Glutamatergic neuron (in vitro differentiated cells): ENCODE data around the gene CCR6. TPM values are rescaled to one million over a fixed set of nuclear protein-coding genes. Genes with fewer than 3 reads are reported as not detected.

ENCODE experiments used
- DNase-seq: peaks from one replicate; pipeline ENCODE4 v3.0.0; 2022
- H3K27ac Mint-ChIP-seq: one replicate; pipeline ENCODE4 v1.8.0; 2020; ENCODE audit warnings: mild to moderate bottlenecking, mixed read lengths, inconsistent platforms; ENCODE audit not compliant: unreplicated experiment
- H3K27me3 Mint-ChIP-seq: one replicate; pipeline ENCODE4 v1.8.0; 2020; ENCODE audit warnings: mild to moderate bottlenecking, moderate library complexity, mixed read lengths, inconsistent platforms; ENCODE audit not compliant: unreplicated experiment
- H3K36me3 Mint-ChIP-seq: one replicate; pipeline ENCODE4 v1.8.0; 2020; ENCODE audit warnings: mild to moderate bottlenecking, mixed read lengths, inconsistent platforms; ENCODE audit not compliant: unreplicated experiment
- H3K4me1 Mint-ChIP-seq: one replicate; pipeline ENCODE4 v1.8.0; 2020; ENCODE audit warnings: mild to moderate bottlenecking, low read depth, mixed read lengths, inconsistent platforms; ENCODE audit not compliant: unreplicated experiment
- H3K4me3 Mint-ChIP-seq: one replicate; pipeline ENCODE4 v1.8.0; 2020; ENCODE audit warnings: mild to moderate bottlenecking, mixed read lengths, inconsistent platforms; ENCODE audit not compliant: unreplicated experiment
- H3K9me3 Mint-ChIP-seq: one replicate; pipeline ENCODE4 v1.8.0; 2020; ENCODE audit warnings: mild to moderate bottlenecking, moderate library complexity, mixed read lengths, inconsistent platforms; ENCODE audit not compliant: unreplicated experiment
- total RNA-seq: library from RNA; stranded (reverse); fragmentation: NEBNext Ultra II Directional; extraction: Animal tissue kit (Norgen Biotek cat#: 25700); gene quantifications from one replicate; pipeline ENCODE4 v1.2.1, GENCODE V29; 2021; ENCODE audit not compliant: unreplicated experiment
- TF ChIP-seq, protein P1 (sequence below): fragments of 200-600 bp; sonication (generic); IDR thresholded peaks from one replicate; pipeline ENCODE4 v1.5.0; 2021; ENCODE audit not compliant: partially characterized antibody, unreplicated experiment

Gene CCR6
- total RNA-seq, 1 donor from 2014 or later, result not detected

DNA sequence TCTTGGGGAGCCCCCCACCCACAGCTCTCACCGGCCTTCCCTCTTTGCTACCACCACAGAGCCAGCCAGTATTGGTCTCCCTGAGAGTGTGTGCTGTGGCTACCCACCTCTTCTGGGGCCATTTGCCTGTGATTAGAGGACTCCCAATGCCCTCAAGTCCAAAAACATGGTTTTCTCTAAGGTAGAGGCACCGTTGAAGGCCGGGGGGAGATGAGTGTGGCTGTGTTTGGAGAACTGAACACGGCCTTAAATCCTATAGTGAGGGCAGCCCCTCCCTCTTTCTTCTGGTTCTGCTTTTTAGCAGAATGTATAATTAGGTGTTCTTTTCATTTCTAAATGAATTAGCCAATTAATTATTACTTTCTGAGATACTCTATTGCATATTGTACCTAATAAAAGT is 2.5 kb downstream of the CCR6 start:
- TF ChIP-seq, protein P1, sequence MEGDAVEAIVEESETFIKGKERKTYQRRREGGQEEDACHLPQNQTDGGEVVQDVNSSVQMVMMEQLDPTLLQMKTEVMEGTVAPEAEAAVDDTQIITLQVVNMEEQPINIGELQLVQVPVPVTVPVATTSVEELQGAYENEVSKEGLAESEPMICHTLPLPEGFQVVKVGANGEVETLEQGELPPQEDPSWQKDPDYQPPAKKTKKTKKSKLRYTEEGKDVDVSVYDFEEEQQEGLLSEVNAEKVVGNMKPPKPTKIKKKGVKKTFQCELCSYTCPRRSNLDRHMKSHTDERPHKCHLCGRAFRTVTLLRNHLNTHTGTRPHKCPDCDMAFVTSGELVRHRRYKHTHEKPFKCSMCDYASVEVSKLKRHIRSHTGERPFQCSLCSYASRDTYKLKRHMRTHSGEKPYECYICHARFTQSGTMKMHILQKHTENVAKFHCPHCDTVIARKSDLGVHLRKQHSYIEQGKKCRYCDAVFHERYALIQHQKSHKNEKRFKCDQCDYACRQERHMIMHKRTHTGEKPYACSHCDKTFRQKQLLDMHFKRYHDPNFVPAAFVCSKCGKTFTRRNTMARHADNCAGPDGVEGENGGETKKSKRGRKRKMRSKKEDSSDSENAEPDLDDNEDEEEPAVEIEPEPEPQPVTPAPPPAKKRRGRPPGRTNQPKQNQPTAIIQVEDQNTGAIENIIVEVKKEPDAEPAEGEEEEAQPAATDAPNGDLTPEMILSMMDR, result no peak
- DNase-seq, result no peak
- Mint-ChIP-seq H3K9me3 (no peaks in the 10 kb centered on the region), H3K36me3 (no peaks in the 10 kb centered on the region), H3K4me1 (peaks cover 3% of the 10 kb centered on the region), H3K27ac (no peak overlapping the region), H3K27me3 (no peaks in the 10 kb centered on the region), H3K4me3 (no peak overlapping the region)

DNA sequence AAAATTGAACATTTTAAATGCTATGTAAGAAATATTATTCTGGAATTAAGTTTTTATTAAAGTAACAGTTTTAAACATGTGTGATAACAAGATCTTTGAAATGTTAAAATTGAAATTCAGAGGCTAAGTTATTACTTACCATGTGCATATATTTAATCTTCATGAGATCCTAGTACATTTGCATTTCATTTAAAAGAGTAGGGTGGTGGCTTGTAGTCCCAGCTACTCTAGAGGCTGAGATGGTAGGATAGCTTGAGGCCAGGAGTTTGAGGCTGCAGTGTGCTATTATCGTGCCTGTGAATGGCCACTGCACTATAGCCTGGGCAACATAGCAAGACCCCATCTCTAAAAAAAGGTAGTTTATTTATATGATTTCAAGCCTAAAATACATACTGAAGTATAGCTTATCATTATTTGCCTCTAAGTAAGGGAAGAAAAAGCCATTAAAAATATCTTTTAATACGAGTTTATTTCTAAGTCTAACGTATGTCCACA is 3.0 kb downstream of the CCR6 start:
- Mint-ChIP-seq H3K9me3 (no peaks in the 10 kb centered on the region), H3K27ac (no peak overlapping the region), H3K27me3 (no peaks in the 10 kb centered on the region), H3K4me1 (peaks cover 3% of the 10 kb centered on the region), H3K4me3 (no peak overlapping the region), H3K36me3 (no peaks in the 10 kb centered on the region)
- TF ChIP-seq, protein P1, result no peak
- no peak for DNase-seq

DNA sequence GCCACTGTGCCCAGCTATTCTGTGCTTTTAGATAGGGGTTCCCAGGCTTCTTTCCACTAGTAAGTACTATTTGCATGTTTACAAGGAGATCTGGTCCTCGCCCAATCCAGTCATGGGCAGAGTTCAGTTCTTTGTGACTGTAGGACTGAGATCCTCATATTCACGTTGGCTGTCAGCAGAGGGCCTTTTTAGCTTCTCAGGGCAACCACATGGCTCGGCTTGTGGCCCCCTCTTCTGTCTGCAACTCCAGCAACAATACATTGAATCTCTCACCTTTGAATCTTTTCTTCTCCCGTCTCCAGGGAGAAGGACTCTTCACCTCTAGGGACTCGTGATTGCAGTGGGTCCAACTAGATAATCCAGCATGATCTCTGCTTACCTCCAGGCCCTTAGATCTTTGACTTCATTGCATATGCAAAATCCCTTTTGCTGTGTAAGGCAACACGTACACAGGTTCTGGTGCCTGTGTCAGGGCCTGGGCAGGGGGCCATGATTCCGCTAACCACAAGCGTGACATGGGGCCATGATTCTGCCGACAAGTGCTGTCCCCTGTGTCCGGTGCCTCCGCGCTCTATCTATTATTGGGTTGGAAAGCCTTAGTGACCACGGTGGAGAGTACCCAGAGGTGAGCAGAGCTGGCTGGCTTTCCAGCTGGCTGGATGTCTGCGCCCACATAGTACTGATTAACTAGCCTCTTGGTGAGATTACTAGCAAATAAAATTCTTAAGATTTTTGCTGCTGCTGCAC is 5.1 kb downstream of the CCR6 start:
- Mint-ChIP-seq H3K27ac (no peak overlapping the region), H3K27me3 (peaks cover 2% of the 10 kb centered on the region), H3K36me3 (no peaks in the 10 kb centered on the region), H3K9me3 (peaks cover 7% of the 10 kb centered on the region), H3K4me3 (no peak overlapping the region), H3K4me1 (peaks cover 3% of the 10 kb centered on the region)
- TF ChIP-seq, protein P1, result no peak
- DNase-seq, result no peak

- Mint-ChIP-seq H3K27ac (no peak overlapping the region), H3K36me3 (no peaks in the 10 kb centered on the region), H3K4me1 (no peaks in the 10 kb centered on the region), H3K4me3 (no peak overlapping the region), H3K9me3 (peaks cover 7% of the 10 kb centered on the region), H3K27me3 (peaks cover 2% of the 10 kb centered on the region)
- DNase-seq, result no peak
- TF ChIP-seq, protein P1, result no peak
These were observed 6.3 kb downstream of the CCR6 start for GRCh38 chr6:167129159-167129558.

GRCh38 chr6:167129562-167129961 is 6.7 kb downstream of the CCR6 start:
- DNase-seq, result no peak
- H3K27me3 Mint-ChIP-seq, result peaks cover 2% of the 10 kb centered on the region
- TF ChIP-seq, protein P1, result no peak
- no peak overlapping the region for H3K27ac Mint-ChIP-seq
- no peak overlapping the region for H3K4me3 Mint-ChIP-seq
- H3K9me3 Mint-ChIP-seq, result peaks cover 7% of the 10 kb centered on the region
- H3K36me3 Mint-ChIP-seq, result no peaks in the 10 kb centered on the region
- no peaks in the 10 kb centered on the region for H3K4me1 Mint-ChIP-seq
